ENCODE results near the gene TOR1AIP2. TPM values are rescaled to one million over a fixed set of nuclear protein-coding genes. Genes with fewer than 3 reads are reported as not detected.

TOR1AIP2 gene
- 78.4 and 83.2 TPM in 2 replicates for total RNA-seq
- long read RNA-seq, full-length matches to known transcripts = 29 of 65 reads
- long read RNA-seq, partial matches to known transcripts = 12 of 65 reads
- long read RNA-seq, other reads (novel, unspliced or antisense) = 24 of 65 reads

- H3K27me3 Mint-ChIP-seq = no peaks in the 10 kb centered on the region
- no peaks in the 10 kb centered on the region for H3K9me3 Mint-ChIP-seq (ENCODE audit: low read depth)
Measured at GRCh38 chr1:179877586-179878265, at the start of gene TOR1AIP2. TOR1AIP2 (minus strand) TSS chr1:179877803; CDS start chr1:179852665, 25,138 bp downstream.

GRCh38 chr1:179926850-179927205 is 49.2 kb upstream of the TOR1AIP2 start:
- H3K4me1 Mint-ChIP-seq (ENCODE audit: low read depth) = peaks cover 25% of the 10 kb centered on the region
- H3K9me3 Mint-ChIP-seq (ENCODE audit: low read depth) = no peaks in the 10 kb centered on the region
- H3K36me3 Mint-ChIP-seq (ENCODE audit: insufficient read depth) = no peaks in the 10 kb centered on the region
- H3K4me3 Mint-ChIP-seq (ENCODE audit: low read depth) = no peak overlapping the region
- H3K27ac Mint-ChIP-seq = no peak overlapping the region
- no peak for TF ChIP-seq CTCF (IDR thresholded peaks at IDR 0.05; ENCODE audit: unreplicated experiment)
- no peaks in the 10 kb centered on the region for H3K27me3 Mint-ChIP-seq
- DNase-seq (ENCODE audit: low spot score, unreplicated experiment) = no peak

More at GRCh38 chr1:179877586-179878265, at the start of gene TOR1AIP2:
- peaks cover 4% of the 10 kb centered on the region for H3K36me3 Mint-ChIP-seq (ENCODE audit: insufficient read depth)
- peaks cover 42% of the 10 kb centered on the region for H3K4me1 Mint-ChIP-seq (ENCODE audit: low read depth)
- DNase-seq (ENCODE audit: low spot score, unreplicated experiment) = peak; percentile 63
- H3K4me3 Mint-ChIP-seq (ENCODE audit: low read depth) = peak within 1 kb of the TSS; percentile 96
- peak within 1 kb of the TSS; percentile 97 for H3K27ac Mint-ChIP-seq
- no peak for TF ChIP-seq CTCF (IDR thresholded peaks at IDR 0.05; ENCODE audit: unreplicated experiment)

- Mint-ChIP-seq H3K27me3 (no peaks in the 10 kb centered on the region), H3K9me3 (ENCODE audit: low read depth) (no peaks in the 10 kb centered on the region), H3K4me1 (ENCODE audit: low read depth) (peaks cover 29% of the 10 kb centered on the region), H3K4me3 (ENCODE audit: low read depth) (no peak overlapping the region), H3K36me3 (ENCODE audit: insufficient read depth) (no peaks in the 10 kb centered on the region), H3K27ac (no peak overlapping the region)
- DNase-seq (ENCODE audit: low spot score, unreplicated experiment) = no peak
- TF ChIP-seq CTCF (IDR thresholded peaks at IDR 0.05; ENCODE audit: unreplicated experiment) = no peak
Measured at GRCh38 chr1:179925922-179926849, 48.6 kb upstream of the TOR1AIP2 start.

- H3K27ac Mint-ChIP-seq = peak overlapping the region; percentile 27
- H3K27me3 Mint-ChIP-seq = no peaks in the 10 kb centered on the region
- no peak for DNase-seq (ENCODE audit: low spot score, unreplicated experiment)
- H3K36me3 Mint-ChIP-seq (ENCODE audit: insufficient read depth) = peaks cover under 1% of the 10 kb centered on the region
- TF ChIP-seq CTCF (IDR thresholded peaks at IDR 0.05; ENCODE audit: unreplicated experiment) = no peak
- H3K4me1 Mint-ChIP-seq (ENCODE audit: low read depth) = peaks cover 24% of the 10 kb centered on the region
- no peak overlapping the region for H3K4me3 Mint-ChIP-seq (ENCODE audit: low read depth)
- no peaks in the 10 kb centered on the region for H3K9me3 Mint-ChIP-seq (ENCODE audit: low read depth)
Measured at GRCh38 chr1:179925302-179925701, 47.7 kb upstream of the TOR1AIP2 start.

- no peaks in the 10 kb centered on the region for H3K27me3 Mint-ChIP-seq
- peaks cover 5% of the 10 kb centered on the region for H3K36me3 Mint-ChIP-seq (ENCODE audit: insufficient read depth)
- no peak overlapping the region for H3K4me3 Mint-ChIP-seq (ENCODE audit: low read depth)
- DNase-seq (ENCODE audit: low spot score, unreplicated experiment) = no peak
- no peak overlapping the region for H3K27ac Mint-ChIP-seq
- H3K9me3 Mint-ChIP-seq (ENCODE audit: low read depth) = no peaks in the 10 kb centered on the region
- H3K4me1 Mint-ChIP-seq (ENCODE audit: low read depth) = peaks cover 20% of the 10 kb centered on the region
- TF ChIP-seq CTCF (IDR thresholded peaks at IDR 0.05; ENCODE audit: unreplicated experiment) = no peak
Measured at GRCh38 chr1:179924268-179924667, 46.7 kb upstream of the TOR1AIP2 start.
